GM18951 (cell line): Measurements from ENCODE around the gene GABRB1.

Experiments
- POLR2A ChIP-seq: IDR thresholded peaks from 4 replicates; pipeline ENCODE4 v1.6.1; 2011; ENCODE audit warnings: mild to moderate bottlenecking; ENCODE audit not compliant: insufficient read length, insufficient read depth; ENCODE audit errors: extremely low read depth
- in situ Hi-C: fragments of 300-500 bp; cut with MboI; formaldehyde crosslinking; loops from one replicate; pipeline ENCODE4 v1.12.0; 2022; ENCODE audit warnings: low sequenced_read_pairs, mixed read lengths, inconsistent platforms; ENCODE audit not compliant: unreplicated experiment

Gene GABRB1

DNA sequence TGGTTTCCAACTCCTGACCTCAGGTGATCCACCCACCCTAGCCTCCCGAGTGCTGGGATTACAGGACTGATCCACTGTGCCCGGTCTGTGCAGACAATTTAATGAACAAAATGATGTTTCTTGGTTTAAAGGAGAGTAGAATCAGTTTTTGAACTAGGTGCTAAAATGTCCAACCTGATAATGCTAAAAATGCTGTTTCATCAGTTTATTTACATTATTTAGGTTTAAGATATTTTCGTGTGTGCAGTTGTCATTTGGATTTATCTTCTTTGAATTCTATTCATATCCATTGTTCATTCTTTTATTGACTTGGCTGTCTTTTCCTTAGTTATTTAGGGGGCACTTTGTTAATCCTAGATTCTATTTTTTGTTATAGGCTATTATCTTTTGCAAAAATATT lies 18.0 kb upstream of the GABRB1 start:
- in situ Hi-C loops: no loop called here
- no peak for TF ChIP-seq POLR2A

- in situ Hi-C loops: no loop called here
- TF ChIP-seq POLR2A: no peak
These were observed 14.3 kb upstream of the GABRB1 start for GRCh38 chr4:47017081-47017480.

DNA sequence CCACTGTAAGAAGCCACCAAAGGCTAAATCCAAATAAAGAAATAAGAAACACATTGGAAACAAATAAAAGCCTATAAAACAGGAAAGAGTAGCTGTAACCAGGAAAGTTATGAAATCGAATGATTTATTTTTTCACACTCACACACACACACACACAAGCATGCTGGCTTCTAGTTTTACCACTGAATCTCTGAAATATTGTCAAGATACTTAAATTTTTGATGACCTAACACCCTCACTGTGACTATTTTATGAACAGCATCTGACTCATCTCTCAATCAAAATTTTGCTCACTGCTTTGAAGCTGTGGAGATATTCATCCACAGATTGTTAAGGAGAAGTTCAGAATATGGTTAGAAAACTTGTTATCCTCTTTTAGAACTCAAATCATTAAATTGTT lies 13.9 kb upstream of the GABRB1 start:
- TF ChIP-seq POLR2A: no peak
- in situ Hi-C loops: no loop called here

DNA sequence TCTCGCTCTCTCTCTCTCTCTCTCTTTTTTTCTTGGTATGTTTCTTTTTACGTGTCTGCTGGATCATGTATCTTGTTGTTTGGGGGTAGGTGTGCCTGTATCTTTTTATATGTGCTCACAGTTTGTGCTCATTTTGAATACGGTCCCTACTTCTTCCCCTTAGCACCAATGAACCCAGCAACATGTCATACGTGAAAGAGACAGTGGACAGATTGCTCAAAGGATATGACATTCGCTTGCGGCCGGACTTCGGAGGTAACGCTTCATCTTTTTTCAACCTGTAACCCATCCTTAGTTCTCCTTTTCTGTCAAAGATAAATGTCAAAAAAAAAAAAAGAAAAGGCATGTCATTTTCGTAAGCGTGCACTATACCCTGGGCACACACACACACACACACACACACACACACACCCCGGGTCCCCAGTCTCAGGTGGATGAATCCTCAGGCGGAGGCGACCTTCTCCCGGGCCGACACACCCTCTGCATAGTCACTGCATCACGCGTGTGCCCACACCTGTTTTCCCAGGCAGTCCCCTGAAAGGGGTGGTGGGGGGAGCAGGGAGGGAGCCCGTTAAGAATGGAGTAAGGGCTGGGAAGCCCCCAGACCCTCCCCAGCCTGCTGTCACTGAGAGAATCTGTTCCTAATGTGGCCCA lies 511 bp downstream of the GABRB1 start:
- in situ Hi-C loops: loop anchor here (25.0 kb wide), 1 partner anchor 95 kb away; no protein-coding TSS in a partner anchor
- no peak for TF ChIP-seq POLR2A

DNA sequence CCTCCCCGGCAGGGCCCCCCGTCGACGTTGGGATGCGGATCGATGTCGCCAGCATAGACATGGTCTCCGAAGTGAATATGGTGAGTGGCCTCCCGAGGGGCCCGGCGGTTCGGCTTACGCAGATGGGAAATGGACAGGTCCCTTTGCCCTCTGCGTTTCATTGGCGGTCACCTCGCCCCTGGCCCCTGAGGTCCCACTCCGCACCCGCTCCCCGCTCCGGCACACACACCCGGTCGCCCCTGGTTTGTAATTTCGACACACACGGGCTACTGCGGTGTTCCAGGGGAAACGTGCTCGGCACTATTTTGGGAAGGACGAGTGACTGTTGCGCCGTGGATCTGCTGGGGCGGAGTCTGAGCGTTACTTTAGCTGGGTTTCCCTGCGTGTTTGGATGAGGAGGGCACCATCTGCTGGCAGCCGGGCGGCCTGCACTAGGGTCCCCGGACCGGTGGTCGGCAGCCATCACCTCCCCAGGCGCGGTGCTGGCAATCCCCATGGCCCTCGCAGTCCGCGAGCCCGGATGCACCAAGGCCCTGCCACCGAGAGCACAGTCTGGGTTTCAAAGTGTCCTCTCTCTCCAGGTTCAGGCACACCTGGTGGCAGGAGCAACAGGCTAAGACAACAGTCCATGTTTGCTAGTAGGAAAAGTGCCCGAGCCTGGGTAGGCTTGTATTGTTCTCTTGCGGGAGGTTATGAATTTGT lies 1.2 kb downstream of the GABRB1 start:
- in situ Hi-C loops: loop anchor here (25.0 kb wide), 1 partner anchor 95 kb away; no protein-coding TSS in a partner anchor
- TF ChIP-seq POLR2A: no peak

DNA sequence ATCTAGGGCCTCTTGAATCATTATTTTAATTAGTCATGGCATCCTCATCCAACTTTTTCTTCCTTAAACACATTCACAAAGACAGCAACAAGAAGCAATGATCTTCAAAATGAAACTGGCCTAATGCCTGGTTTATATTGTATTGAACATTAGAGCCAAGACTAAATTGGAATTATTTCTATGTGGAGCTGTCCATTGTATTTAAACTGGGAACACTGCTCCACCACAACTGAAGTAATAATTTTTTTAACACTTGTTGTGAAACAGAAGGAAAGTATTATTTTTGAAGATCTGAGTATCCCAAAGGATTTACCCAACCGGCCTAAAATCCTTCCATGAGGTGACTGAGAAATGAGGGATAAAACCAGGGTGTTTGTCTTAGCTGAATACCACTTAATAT lies 6.9 kb downstream of the GABRB1 start:
- in situ Hi-C loops: loop anchor here (25.0 kb wide), 1 partner anchor 101 kb away; no protein-coding TSS in a partner anchor
- no peak for TF ChIP-seq POLR2A

DNA sequence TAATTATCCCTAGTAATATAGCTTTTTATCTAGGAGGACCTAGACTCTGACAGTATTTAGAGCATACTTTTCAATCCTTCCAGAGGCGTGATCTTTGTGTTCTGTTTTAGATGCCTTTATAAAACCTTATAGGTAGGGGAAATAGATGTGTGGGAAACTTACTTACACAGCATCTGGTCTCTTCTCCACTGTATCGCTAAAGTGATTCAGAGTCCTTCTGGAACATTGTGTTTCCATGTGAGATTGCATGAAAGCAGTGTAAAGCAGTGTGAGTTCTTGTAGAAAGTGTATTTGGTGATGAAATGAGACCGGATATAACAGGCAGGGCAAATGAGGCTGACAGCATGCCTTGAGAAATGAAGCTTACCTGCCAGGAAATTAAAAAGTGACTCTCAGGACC lies 9.5 kb downstream of the GABRB1 start:
- in situ Hi-C loops: loop anchor here (25.0 kb wide), 1 partner anchor 104 kb away; no protein-coding TSS in a partner anchor
- TF ChIP-seq POLR2A: no peak

DNA sequence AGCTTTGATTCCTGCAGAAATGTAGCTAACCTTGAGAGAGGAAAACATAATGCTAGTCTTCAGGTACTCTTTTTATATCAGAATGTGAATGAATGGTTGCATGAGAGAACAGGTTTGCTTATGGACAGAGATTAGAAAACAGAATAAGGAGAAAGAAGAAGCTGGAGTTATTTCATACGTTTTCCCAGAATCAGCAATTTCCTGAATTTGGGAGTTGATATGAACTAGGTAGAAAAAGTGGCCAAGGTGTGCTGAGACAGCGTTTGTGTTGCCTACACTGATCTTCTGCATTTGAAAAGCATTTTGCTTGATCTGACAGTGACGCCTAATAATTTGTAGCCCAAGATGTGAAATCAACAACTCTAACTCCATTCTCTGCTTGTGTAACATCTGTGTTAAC lies 12.5 kb downstream of the GABRB1 start:
- in situ Hi-C loops: loop anchor here (25.0 kb wide), 1 partner anchor 107 kb away; no protein-coding TSS in a partner anchor
- TF ChIP-seq POLR2A: no peak

DNA sequence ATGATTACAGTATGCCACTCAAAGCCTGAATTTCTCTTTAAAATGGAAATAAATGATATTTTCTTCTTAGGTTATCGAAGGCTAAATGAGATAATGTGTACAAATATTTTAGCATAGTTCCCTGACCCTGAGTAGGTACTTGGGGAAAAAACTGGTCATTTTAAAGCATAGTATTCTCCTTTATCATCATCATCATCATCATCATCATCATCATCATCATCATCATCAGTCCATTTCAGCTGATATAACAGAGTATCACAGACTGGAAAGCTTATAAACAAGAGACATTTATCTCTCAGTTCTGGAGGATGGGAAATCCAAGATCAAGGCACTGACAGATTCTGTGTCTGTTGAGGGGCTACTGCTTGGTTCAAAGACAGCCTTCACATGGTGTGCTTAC lies 13.9 kb downstream of the GABRB1 start:
- in situ Hi-C loops: loop anchor here (25.0 kb wide), 1 partner anchor 108 kb away; no protein-coding TSS in a partner anchor
- no peak for TF ChIP-seq POLR2A

DNA sequence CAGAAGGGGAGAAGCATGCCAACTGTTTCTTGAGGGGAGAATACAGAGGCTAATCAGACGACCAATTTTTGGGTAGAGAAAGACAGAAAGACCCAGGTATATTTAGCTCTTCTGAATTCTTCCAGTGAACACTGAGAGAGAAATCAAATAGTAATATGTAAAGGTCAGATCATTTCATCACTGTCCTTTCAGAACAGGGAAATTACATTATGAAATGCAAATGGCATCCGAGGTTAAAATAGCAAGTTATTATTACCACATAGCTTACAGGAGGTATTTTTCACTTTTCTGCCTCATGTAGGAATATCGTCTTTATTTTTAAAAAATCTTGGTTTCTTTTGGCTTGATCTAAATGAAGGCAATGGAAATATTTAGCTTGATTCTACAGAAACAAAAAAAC lies 18.0 kb downstream of the GABRB1 start:
- TF ChIP-seq POLR2A: no peak
- in situ Hi-C loops: loop anchor here (25.0 kb wide), 1 partner anchor 112 kb away; no protein-coding TSS in a partner anchor

DNA sequence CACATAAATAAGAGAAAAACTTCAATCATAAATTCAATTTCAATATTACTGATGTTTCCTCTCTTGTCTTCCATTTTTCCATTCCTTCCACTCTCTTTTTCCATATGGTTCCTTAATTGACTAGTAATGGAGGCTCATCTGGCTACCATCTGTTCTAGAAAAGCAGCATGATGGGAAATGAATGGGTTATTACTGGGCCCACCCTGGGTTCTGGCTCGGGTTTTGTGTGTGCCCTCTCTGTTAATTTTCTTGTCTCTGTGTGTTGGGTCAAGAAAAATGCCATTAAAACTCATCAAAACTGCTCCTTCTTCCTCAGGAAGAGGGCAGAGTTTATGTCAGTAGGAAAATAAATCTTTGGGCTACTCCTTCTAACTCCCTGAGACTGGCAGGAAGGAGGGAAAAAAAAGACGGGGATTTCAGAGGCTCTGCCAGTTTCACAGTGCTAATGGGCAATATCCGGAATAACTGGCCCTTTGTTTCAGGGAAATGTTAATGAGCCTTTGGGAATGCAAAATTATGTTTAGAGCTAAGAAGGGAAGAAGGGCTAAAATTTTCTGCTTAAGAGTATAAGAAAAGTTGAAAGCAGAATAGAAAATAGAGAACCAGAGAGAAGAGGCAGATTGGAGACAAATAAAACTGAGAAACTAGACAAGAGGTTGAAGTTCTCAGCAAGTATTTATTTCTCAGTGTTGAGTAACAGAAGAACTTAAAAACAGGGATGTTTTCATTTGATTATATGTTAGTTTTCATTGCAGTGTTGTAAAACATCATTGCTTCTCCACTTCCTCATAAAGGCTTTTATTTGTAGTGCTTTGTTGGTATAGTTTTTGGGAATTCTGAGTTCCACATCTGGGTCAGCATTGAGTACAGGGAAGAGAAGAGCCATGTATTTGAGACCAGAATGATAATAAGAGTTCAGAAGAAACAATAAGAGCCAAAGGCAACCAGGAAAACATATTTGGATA lies 19.7 kb downstream of the GABRB1 start:
- in situ Hi-C loops: no loop called here
- no peak for TF ChIP-seq POLR2A

DNA sequence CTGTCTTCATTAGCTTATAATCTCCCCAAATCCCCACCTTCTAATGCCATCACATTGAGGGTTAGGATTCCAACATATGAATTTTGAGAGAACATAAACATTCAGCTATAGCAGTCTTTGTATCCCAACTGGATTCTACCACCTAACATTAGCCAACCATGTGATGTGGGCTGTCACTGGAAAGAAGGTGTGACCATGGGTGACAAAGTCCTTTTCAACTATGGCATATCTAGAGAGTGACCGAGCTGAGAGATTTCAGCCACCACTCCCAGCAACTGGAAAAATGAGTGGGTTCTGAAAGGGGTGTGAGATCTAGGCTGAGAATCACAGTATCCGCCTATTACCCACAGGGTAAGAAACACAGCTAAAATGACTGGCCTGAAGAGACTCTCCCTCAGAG lies 22.1 kb downstream of the GABRB1 start:
- no peak for TF ChIP-seq POLR2A

GRCh38 chr4:47054130-47054529 lies 22.8 kb downstream of the GABRB1 start:
- in situ Hi-C loops: no loop called here

More for the DNA sequence above, 22.1 kb downstream of the GABRB1 start:
- in situ Hi-C loops: no loop called here

More at GRCh38 chr4:47054130-47054529, 22.8 kb downstream of the GABRB1 start:
- TF ChIP-seq POLR2A: no peak
